Mucosa of descending colon (tissue), 3 donors: ENCODE results near the gene PARD3B. TPM values are rescaled to one million over a fixed set of nuclear protein-coding genes. Genes with fewer than 3 reads are reported as not detected.
A peak's percentile ranks its signal among the peaks of the same experiment; 100 is the strongest.

Source experiments
- ATAC-seq: fragments of 200-7000 bp; cut with Tn5 transposase; one replicate; pipeline ENCODE4 v1.9.1; 2020; ENCODE audit warnings: mild to moderate bottlenecking, moderate library complexity
- DNase-seq, 3 donors: peaks; one replicate each; pipeline ENCODE4 v3.0.0-alpha.2; 2020
- H3K36me3 ChIP-seq: fragments of 200-600 bp; one replicate; pipeline ENCODE4 v1.8.0; 2021; ENCODE audit warnings: low read depth, mild to moderate bottlenecking
- H3K4me1 ChIP-seq: fragments of 200-600 bp; one replicate; pipeline ENCODE4 v1.8.0; 2021; ENCODE audit warnings: low read depth, mild to moderate bottlenecking
- H3K4me3 ChIP-seq: fragments of 200-600 bp; one replicate; pipeline ENCODE4 v1.8.0; 2021; ENCODE audit warnings: mild to moderate bottlenecking
- H3K9me3 ChIP-seq: fragments of 200-600 bp; one replicate; pipeline ENCODE4 v1.8.0; 2021; ENCODE audit warnings: mild to moderate bottlenecking
- intact Hi-C, 2 donors: fragments of 100-400 bp; cut with DNase I in 1 of 2; cut with micrococcal nuclease in 1 of 2; formaldehyde crosslinking; loops; one replicate each; pipeline versions ENCODE4 v1.11.0 to v1.11.1; 2022; cut with DNase I, micrococcal nuclease
- total RNA-seq, 3 donors: library from RNA; stranded (reverse); fragmentation: NEBNext Ultra II Directional in 2 of 3; extraction: Animal tissue kit (Norgen Biotek cat#: 25700) in 2 of 3; gene quantifications; one replicate each; pipeline versions ENCODE4 v1.2.1 to v1.2.4, GENCODE V29; 2021 to 2023
- TF ChIP-seq, protein P1 (sequence below): fragments of 200-600 bp; IDR thresholded peaks from one replicate; pipeline ENCODE4 v1.8.0; 2022; ENCODE audit warnings: antibody characterized with exemption, mild to moderate bottlenecking
- donor health status: DM: no; HTN: no; CAD: no; lungs with moderate emphysema.
- donor health status: DM: no; HTN: no; CAD: no.
- donor health status: DM: no; HTN: yes; CAD: no.

The PARD3B gene
- total RNA-seq, 3 donors from 2014 or later = 21.1 to 56.8 (median 44.0) TPM

GRCh38 chr2:204966245-204966644, 421.0 kb downstream of the PARD3B start:
- intact Hi-C loops = no loop called here
- Histone ChIP-seq H3K4me1 (no peaks in the 10 kb centered on the region), H3K4me3 (no peak overlapping the region), H3K36me3 (no peaks in the 10 kb centered on the region), H3K9me3 (no peaks in the 10 kb centered on the region)
- DNase-seq (no peak), ATAC-seq (no peak)
- TF ChIP-seq, protein P1, sequence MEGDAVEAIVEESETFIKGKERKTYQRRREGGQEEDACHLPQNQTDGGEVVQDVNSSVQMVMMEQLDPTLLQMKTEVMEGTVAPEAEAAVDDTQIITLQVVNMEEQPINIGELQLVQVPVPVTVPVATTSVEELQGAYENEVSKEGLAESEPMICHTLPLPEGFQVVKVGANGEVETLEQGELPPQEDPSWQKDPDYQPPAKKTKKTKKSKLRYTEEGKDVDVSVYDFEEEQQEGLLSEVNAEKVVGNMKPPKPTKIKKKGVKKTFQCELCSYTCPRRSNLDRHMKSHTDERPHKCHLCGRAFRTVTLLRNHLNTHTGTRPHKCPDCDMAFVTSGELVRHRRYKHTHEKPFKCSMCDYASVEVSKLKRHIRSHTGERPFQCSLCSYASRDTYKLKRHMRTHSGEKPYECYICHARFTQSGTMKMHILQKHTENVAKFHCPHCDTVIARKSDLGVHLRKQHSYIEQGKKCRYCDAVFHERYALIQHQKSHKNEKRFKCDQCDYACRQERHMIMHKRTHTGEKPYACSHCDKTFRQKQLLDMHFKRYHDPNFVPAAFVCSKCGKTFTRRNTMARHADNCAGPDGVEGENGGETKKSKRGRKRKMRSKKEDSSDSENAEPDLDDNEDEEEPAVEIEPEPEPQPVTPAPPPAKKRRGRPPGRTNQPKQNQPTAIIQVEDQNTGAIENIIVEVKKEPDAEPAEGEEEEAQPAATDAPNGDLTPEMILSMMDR = no peak

DNA sequence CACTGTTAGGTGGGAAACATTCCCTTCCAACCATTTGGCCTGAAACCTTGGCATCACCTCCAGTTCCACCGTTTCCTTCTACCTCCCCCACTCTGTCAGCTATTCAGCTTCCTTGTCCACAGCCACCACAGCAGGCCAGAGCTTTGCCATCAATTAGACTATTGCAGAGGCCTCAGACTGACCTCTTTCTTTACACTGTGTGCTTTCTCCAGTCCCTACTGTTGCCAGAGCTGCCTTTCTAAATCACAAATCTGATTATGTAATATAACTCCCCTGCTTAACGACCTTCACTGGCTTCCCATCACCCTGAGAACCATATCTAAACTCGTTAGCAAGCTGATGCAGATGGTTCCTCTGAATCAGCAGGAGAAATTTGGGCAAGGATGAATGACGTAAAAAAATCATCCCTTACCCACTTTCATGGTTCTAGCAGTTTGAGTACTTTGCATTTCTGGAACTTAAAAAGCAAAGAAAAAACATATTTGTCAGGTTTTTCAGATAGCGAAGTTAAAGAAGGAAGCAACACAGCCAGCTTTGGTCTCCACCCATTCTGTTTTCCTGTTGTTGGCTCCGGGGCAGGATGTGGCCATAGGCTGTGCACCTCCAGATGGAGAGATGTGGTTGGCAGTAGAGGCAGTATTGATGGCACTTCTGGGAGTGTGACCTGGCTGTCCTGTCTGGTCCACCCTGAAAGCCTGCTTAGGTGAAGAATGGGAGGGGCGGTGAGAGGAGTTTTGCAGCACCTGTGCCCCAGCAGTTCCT, 422.1 kb downstream of the PARD3B start:
- Histone ChIP-seq H3K4me1 (no peaks in the 10 kb centered on the region), H3K4me3 (no peak overlapping the region), H3K36me3 (no peaks in the 10 kb centered on the region), H3K9me3 (no peaks in the 10 kb centered on the region)
- TF ChIP-seq, protein P1 = no peak
- ATAC-seq (peak; percentile 68), DNase-seq (no peak)
- intact Hi-C loops = no loop called here

DNA sequence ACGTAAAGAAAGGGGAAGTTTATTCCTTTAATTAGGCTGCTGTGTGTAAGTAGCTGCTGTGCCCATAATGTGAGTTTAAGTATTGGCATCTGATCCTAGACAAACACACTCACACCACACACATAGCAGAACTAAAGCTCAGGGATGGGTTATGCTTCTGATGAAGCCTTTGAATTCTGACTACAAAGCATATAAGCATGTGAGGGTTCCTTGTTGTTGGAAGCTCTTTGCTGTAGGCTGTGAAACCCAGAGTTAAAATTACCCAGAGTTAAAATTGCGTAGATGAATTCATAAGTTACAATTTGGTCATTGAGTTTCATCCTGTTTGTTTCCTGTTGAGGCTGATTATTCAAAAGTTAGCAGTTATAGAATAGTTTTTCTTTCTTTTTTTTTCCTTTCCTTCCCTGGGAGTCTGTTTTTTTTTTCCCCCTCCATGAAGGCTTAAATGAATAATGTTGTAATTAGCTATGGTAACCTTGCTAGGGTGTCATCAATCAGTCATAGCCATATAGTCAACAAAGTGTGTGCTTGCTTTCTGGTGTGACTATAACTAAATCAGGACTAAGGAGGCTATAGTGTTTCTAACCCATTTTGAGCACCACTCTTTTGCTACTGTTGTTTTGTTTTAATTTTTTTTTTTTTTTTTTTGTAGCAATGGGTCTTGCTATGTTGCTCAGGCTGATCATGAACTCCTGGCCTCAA, 426.1 kb downstream of the PARD3B start:
- TF ChIP-seq, protein P1 = no peak
- Histone ChIP-seq H3K4me3 (no peak overlapping the region), H3K4me1 (no peaks in the 10 kb centered on the region), H3K9me3 (no peaks in the 10 kb centered on the region), H3K36me3 (no peaks in the 10 kb centered on the region)
- intact Hi-C loops = no loop called here
- DNase-seq (no peak), ATAC-seq (no peak)

GRCh38 chr2:204972161-204972560, 426.9 kb downstream of the PARD3B start:
- ATAC-seq = no peak
- Histone ChIP-seq H3K4me3 (no peak overlapping the region), H3K9me3 (no peaks in the 10 kb centered on the region), H3K36me3 (no peaks in the 10 kb centered on the region), H3K4me1 (no peaks in the 10 kb centered on the region)
- intact Hi-C loops = no loop called here
- DNase-seq = no peak
- TF ChIP-seq, protein P1 = no peak

DNA sequence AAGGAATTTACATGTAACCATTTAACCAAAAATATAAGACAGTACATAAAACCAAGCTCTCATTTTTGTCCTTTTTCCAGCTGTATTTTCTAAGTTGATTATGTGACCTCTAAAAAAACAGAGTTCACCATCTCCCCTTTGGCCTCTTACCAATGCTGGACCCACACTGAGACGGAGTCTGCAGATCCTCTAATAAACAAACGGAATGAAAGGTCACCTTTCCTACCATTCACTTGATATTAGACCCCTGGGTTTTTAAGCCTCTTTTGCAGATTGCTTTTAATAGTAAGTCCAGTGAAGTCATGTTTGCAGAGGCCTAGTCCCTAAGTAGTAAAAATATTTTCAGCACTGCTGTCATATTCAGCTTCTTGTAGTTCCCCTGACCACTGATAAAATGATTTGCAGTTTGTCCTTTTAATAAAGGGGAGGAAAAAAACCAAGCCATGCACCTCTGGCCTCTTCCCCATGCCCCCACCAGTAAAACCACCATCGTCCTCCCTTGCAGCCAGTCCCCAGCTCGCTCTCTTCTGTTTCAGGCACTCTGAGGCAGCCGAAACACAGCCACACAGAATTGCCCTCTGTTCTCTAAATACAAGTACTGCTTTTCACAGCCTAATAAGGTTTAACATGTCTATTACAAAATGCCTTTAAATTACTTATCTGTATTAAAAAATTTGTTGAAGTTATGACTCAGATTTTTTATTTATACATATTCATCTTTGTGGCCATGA, 427.5 kb downstream of the PARD3B start:
- no peak for ATAC-seq
- intact Hi-C loops = no loop called here
- no peak for DNase-seq
- TF ChIP-seq, protein P1 = no peak
- no peak overlapping the region for H3K4me3 ChIP-seq
- no peaks in the 10 kb centered on the region for H3K36me3 ChIP-seq
- H3K9me3 ChIP-seq = no peaks in the 10 kb centered on the region
- no peaks in the 10 kb centered on the region for H3K4me1 ChIP-seq
